ENCODE data around the gene TLX1.
"Not testable (repeated sequence)": the region's sequence is repeated elsewhere in the genome, so short reads cannot be mapped to it uniquely, and the experiment has no call there.

Gene TLX1

DNA sequence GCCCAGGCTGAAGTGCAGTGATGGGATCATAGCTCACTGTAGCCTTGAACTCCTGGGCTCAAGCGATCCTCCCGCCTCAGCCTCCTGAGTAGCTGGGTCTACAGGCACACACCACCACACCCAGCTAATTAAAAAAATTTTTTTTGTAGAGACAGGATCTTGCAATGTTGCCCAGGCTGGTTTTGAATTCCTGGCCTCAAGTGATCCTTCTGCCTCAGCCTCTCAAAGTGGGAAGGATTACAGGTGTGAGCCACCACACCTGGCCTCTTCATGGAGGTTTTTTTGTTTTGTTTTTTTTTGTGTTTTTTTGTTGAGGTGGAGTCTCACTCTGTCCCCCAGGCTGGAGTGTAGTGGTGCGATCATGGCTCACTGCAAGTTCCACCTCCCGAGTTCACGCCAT lies 23.4 kb downstream of the TLX1 start:
- not testable (repeated sequence) for DNase-seq

DNA sequence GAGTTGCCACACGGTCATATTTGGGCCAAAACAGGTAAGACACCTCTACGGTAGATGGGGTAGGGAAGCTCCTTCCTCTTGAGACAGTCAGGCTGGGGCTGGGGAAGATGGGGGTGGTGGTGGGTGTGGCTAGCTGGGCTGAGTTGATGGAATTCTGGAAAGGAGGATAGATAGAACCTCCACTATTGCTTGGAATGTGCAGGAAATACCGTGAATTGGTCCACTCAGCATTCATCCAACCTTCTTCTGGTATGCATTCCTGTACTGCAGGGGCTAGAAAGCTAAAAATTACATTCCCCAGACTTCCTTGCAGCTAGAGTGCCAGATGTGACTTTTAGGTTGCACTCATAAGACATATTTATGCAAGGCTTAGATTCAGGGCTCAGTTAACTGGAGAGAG lies 24.8 kb downstream of the TLX1 start:
- no peak for DNase-seq

DNA sequence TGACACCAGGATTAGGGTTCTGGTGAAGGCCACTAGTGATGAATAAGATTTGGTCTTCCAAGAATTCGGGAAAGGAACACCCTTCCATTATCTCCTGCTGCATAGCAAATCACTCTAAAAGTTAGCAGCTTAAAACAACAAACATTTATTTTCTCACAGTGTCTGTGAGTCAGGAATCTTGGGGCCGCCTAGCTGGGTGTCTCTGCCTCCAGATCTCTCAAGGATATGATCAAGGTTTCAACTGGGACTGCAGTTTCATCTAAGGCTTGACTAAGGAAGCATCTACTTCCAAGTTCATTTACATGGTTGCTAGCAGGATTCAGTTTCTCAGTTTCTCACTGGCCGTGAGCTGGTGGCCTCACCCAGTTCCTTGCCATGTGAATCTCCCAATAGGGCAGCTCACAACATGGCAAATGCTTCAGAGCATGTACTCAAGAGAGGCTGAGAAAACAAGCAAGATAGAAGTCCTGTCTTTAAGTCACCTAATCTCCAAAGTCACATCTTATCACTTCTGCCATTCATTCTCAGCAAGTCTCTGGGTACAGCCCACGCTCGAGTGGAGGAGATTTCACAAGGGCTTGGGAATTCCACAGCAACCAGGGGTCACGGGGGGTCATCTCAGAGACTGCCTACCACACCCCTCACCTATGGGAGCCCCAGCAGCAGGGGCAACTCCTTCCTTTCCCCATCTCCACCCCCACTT lies 26.8 kb downstream of the TLX1 start:
- DNase-seq: no peak

DNA sequence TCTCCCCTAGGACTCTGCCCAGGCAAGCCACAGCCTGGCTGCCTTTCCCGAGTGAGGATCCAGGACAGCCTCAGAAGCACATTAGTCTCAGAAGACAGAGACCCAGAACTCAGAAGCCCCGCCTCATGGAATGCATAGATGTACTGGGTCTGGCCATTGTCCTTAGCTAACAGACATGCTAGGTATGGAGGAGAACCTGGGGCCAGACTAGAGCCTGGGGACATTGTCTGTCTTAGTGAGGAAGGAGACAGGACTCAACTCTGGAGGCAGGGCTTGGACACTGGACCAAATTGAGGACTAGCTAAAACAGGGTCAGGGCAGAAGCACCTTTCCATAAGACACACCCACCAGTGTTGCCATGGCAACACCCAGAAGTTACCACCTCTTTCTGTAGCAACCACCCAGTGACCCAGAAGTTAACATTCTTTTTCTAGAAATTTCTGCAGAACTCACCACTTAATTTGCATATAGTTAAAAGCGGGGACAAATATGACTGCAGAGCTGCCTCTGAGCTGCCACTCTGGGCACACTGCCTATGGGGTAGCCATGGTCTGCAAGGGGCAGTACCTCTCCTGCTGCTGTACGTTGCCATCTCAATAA lies 27.5 kb downstream of the TLX1 start:
- no peak for DNase-seq

DNA sequence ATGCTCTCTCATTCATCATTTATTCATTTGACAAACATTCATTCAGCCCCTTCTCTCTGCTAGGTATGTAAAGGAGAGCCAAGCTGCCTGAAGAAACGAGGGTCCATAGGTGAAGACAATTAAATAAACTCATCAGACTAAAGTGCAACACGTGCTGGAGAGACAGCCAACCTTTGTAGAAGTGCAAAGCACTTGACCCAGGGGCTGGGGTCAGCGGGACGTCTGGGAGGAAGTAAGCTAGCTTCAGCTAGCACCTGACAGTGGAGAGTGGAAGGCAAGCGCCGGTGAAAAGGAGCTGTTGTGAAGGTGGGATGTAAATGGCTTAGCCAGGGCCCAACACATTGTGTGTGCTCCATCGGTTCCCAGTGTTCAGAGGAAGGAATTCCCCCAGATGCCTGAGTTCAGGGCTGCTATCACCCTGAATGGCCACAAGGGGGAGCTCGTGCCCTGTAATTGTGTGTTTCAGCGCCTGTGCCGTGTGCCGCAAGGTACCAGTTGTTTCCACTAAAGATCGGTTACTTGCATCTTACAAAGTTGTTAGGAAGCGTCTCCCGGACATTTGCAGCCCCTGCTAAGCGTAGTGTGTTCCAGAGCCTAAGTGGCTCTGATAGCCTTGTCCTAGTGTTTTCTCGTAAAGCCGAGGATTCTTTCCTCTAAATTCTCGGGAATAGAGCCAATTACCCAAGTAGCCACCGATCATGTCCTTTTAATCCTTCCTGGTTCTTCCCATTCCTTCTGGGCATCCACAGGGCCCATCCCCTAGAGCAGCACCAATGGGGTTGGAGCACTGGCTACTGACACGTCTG lies 30.6 kb downstream of the TLX1 start:
- peak in 12 of 14 donors; percentile 2 to 63 (median 16) for DNase-seq

DNA sequence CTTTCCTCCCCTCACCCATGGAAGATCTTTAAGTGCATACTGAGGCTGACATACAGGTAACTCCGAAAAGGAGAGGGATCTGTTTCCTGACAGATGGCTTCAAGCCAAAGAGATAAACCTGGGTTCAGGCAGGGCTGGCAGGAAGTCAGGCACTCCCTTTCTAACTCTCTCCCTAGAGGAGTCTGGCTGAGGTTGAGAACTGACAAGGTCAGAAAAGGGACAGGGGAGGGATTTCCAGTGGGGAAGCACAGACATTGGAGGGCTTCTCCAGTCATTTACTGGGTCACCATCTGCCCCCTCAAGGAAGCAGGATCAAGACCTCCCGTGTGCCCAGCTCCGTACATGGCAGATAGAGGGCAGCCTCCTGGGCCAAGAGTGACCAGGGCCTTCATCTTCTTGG lies 31.6 kb downstream of the TLX1 start:
- DNase-seq: no peak

DNA sequence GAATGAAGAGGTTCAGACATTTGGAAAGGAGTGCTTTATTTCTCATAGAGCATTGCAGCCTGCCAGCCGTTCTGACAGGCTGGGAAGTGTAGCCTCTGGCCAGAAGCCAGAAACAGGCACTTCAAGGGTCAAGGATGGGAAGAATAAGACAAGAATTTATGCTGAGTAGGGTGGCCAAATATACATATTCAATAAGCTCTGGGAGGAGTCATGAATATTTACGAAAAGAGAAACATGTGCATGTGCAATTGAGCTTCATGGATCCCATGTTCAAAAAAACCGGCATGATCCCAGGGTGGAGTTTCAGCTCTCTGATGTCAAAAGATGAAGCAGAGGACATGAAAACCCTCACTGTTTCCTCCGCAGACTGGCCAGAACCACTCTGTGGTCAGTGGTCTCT lies 32.9 kb downstream of the TLX1 start:
- no peak for DNase-seq

DNA sequence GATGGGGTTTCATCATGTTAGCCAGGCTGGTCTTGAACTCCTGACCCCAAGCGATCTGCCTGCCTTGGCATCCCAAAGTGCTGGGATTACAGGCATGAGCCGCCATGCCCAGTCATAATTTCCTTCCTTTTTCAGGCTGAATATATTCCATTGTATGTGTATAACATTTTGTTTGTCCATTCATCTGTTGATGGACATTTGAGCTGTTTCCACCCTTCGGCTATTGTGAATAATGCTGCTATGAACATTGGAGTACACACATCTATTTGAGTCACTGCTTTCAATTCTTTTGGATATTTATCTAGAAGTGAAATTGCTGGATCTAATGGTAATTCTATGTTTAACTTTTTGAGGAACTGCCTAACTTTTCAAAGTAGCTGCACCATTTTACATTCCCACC lies 34.6 kb downstream of the TLX1 start:
- no peak for DNase-seq

DNA sequence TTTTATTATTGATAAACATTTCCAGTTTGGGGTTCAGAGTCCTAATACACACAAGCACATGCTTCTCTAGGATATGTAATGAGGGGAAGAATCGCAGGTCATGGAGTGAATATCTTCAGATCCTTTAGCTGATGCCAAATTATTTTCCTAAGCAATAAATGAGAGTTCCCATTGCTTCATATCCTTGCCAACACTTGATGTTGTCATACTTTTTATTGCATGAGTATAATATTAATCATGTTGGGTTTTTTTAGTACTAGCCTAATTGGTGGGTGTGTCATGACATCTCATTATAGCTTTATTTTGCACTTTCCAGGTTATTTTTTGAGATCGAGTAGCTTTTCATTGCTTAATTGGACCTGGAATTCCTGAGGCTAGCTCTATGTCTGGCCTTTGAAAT lies 35.3 kb downstream of the TLX1 start:
- DNase-seq: no peak

DNA sequence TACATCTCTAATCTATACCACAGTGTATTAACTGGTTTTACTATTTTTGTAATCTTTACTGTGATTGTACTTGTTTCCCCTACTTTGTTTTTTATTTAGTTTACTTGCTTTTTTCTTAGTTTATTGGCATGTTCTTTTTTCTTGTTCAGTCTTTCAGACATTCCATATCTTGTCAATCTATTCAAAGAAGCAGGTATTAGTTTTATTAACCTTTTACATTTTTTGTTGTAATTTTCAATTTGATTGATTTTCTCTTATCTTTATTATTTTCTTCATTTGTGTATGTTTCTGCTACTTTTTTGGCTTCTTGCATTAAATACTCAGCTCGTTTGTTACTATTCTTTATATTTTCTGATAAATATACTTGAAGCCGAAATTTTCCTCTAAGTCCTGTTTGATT lies 41.6 kb downstream of the TLX1 start:
- DNase-seq: no peak

DNA sequence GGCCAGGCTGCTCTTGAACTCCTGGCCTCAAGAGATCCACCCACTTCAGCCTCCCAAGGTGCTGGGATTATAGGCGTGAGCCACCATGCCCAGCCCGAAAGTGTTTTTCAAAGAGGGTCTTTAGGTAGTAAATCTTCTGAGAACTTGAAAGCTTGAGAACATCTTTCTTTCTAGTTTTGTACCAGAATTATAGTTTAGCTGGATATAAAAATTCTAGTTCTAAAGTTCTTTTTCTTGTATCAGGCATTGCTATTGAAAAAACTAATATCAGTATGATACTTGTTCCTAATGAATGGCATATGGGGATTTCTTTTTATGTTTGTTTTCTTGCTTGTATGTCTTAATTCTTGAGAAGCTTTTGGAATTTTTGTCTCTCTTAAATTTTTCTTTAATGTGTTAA lies 43.2 kb downstream of the TLX1 start:
- no peak for DNase-seq

DNA sequence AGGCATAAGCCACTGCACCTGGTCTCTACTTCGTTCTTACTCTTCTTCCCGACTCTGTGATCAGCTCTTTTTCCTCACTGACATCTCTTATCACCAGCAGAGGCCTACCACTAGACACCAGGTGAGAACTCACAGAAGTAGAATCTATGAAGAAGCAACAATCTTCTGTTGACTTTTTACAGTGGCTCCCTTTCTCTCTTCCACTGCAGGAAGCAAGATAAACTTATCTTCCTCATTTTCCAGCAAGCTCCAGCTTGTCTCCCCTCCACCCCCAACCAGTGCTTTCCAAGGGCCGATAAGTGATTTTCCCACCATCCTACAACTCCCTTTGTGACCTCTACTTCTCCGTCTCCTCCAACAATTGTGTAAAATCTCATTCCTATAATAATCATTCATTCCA lies 45.5 kb downstream of the TLX1 start:
- DNase-seq: no peak

DNA sequence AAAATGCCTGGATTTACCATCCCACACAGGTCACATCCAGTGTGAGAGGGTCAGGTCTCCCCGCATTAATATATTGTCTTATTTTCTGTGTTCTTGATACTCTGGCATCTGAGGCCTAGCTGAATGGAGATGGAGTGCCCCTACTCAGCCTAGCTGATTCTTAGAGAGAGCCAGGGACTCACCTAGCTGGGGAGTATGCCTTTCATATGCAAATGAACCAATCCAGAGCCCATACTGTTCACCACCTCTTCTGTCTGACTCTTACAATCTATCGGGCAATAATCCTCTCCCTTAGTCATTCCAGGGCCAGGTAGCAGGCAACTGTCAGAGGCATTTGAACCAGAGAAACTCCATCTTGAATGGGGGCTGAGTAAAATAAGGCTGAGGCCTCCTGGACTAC lies 51.8 kb downstream of the TLX1 start:
- no peak for DNase-seq

DNA sequence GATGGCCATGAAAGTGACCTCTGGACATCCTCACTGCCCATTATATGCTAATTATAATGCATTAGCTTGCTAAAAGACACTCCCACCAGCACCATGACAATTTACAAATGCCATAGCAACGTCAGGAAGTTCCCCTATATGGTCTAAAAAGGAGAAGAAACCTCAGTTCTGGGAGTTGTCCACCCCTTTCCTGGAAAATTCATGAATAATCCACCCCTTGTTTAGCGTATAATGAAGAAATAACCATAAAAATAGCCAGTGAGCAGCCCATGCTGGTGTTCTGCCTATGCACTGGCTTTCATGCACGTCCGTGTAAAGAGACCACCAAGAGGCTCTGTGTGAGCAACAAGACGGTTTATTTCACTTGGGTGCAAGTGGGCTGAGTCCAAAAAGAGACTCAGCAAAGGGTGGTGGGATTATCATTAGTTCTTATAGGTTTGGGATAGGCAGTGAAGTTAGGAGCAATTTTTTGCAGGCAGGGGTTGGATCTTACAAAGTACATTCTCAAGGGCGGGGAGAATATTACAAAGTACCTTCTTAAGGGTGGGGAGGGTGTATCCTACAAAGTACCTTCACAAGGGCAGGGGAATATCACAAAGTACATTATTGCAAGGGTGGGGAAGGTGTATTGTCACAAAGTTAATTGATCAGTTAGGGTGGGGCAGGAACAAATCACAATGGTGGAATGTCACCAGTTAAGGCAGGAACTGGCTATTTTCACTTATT lies 52.5 kb downstream of the TLX1 start:
- DNase-seq: no peak
